HG03442 (cell line): Measurements from ENCODE around the gene AKR1C3.
"Not testable (repeated sequence)": the region's sequence is repeated elsewhere in the genome, so short reads cannot be mapped to it uniquely, and the experiment has no call there.

Experiments used
- ATAC-seq: cut with Tn5 transposase; IDR thresholded peaks from one replicate; pipeline ENCODE4 v1.9.1; 2021; ENCODE audit warnings: mild to moderate bottlenecking, moderate library complexity; ENCODE audit not compliant: unreplicated experiment

Gene AKR1C3

DNA sequence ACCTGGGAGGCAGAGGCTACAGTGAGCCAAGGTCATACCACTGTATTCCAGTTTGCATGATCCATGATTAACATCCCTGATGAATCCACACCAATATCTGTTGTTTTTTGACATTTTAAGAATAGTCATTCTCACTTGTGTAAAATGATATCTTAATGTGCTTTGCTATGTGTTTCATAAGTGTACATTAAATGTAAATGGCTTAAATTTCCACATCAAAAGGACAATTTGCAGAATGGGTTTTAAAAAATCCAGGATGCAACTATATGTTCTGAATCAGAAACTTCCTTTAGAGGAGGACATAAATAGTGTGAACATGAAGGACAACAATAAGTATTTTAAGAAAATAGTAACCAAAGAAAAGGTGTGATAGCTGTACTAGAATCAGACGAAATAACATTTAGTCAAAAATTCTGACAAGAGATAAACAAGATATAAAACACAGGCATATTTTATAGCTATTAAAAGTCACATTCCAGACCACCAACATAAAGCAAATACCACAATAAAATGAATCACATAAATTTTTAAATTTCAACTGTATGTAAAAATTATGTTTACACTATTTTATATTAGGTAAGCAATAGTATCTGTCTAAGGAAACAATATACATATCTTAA lies 42.4 kb downstream of the AKR1C3 start:
- no peak for ATAC-seq

DNA sequence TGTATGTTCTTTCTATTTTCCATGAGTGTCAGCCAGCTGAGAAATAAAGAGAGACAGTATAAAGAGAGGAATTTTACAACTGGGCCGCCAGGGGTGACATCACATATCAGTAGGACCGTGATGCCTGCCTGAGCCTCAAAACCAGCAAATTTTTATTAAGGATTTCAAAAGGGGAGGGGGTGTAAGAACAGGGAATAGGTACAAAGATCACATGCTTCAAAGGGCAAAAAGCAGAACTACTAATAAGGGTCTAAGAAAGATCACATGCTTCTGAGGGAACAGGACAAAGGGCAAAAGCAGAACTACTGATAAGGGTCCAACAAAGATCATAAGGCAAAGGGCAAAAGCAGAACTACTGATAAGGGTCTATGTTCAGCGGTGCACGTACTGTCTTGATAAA lies 43.5 kb downstream of the AKR1C3 start:
- ATAC-seq, result not testable (repeated sequence)

DNA sequence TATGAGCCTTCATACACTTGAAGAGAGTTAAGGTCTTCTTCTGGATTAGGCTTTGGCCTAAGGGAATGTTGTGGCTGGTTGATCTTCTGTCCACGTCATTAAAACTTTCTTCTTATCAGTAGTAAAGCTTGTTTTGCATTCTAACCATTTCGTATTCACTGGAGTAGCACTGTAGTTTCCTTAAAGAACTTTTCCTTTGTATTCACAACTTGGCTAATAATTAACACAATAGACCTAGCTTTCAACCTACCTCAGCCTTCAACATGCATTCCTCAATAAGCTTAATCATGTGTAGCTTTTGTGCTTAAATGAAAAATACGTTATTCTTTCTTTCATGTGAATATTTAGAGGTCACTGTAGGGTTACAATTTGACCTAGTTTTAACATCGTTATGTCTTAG lies 48.0 kb downstream of the AKR1C3 start:
- no peak for ATAC-seq

DNA sequence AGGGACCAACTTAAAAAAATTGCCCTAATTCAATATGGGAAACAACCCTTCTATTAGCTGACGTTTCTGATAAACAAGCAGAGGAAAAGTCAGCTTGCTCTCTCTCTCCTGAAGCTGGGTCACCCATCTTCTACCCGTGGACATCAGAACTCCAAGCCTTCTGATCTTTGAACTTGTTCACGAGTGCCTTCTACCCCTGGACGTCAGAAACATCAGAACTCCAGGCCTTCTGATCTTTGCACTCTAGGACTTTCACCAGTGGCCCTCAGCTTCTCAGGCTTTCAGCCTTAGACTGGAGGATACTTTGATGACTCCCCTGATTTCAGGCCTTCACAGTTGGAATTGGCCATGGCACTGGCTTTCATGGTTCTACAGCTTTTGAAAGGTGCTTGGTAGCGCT lies 48.9 kb downstream of the AKR1C3 start:
- ATAC-seq, result no peak

DNA sequence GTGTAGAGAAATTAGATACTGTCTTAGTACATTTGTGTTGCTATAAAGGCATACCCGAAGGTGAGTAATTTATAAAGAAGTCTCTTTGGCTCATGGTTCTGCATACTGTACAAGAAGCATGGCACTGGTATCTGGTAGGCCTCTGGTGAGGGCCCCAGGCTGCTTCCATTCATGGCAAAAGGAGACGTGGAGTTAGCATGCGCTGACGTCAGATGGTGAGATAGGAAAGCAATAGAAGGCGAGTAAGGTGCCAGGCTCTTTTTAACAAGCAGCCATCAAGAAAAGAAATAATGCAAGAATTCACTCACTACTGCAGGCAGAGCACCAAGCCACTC lies 52.7 kb downstream of the AKR1C3 start:
- no peak for ATAC-seq

DNA sequence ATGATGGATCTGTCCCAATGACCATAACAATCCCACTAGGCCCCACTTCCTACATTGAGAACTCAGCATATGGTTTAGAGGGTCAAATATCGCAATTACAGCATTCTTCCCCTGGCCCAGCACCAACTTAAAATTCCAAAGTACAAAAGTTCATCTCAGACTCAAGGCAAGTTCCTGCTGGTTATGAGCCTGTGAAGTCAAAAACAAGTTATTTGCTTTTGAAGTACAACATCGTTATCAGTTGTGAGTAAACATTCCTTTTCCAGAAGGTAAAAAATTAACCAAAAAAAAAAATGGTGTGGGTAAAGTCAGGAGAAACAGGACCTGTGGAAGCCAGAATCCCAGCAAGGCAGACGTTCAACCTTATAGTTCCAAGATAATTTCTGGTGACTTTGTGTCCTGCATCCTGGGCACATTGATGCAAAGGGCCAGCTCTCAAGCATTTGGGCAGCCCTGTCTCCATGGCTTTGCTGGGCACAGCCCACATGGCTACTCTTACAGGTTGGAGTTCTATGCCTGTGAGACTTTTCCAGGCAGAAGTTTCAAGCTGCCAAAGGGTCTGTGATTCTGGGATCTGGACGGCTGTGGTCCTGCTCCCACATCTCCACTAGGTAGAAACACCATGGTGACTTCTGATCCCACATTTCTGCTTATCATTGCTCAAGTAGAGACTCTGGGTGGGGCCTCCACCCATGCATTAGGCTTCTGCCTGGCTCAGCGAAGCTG lies 53.2 kb downstream of the AKR1C3 start:
- ATAC-seq, result no peak

DNA sequence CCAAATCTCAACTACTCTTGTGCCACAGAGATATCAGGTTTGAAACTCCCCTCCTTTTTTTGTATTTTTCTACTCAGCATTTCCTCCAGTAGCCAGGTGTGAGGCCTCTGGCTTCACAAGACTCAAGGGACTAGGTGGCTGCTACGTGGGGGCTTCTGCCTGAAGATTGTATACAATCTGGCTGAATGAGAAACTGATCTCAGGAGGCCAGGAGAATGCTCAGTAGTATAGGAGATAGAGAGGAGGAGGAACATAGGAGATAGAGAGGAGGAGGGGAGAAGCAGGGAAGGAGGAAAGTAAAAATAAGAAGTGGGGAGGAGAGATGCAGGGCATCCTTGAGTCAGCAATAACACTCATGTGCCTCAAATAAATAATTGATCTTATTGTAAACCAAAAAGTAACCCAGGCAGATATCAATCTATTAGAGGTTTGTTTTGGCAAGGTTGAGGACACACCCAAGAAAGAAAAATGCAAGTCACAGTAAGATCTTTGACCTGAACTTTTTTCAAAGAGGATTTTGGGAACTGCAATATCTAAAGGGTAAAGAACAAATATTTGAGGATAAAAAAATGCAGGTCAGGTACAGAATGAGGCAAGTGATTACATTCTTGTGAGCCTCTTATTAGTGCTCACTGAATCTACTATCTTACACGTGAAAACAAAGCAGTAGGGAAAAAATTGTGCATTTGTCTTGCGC lies 53.9 kb downstream of the AKR1C3 start:
- no peak for ATAC-seq

DNA sequence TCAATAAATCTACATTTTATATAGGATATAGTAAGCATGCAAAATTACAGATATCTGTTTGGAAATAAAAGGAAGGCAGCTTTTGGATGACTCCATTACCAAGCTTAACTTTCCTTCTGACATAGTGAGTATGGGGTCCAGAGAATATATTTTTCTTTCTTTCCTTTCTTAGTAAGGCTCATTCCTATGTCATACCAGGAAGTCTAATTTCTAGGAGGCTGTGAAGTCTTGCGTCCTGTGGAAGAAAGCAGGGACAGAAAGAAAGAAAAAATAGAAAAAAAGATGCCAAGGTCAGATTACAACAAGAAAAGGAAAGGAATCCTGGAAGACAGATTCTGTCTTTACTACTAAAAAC lies 54.4 kb downstream of the AKR1C3 start:
- no peak for ATAC-seq

DNA sequence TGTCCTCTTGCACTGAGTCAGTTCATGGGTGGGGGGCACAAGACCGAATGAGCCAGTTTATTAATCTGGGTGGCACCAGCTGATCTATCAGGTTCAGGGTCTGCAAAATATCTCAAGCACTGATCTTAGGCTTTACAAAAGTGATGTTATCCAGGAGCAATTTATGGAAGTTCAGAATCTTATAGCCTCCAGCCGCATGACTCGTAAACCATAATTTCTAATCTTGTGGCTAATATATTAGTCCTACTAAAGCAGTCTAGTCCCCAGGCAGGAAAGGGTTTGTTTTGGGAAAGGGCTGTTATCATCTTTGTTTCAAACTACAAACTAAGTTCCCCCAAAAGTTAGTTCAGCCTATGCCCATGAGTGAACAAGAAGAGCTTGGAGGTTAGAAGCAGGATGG lies 56.9 kb downstream of the AKR1C3 start:
- ATAC-seq, result no peak

DNA sequence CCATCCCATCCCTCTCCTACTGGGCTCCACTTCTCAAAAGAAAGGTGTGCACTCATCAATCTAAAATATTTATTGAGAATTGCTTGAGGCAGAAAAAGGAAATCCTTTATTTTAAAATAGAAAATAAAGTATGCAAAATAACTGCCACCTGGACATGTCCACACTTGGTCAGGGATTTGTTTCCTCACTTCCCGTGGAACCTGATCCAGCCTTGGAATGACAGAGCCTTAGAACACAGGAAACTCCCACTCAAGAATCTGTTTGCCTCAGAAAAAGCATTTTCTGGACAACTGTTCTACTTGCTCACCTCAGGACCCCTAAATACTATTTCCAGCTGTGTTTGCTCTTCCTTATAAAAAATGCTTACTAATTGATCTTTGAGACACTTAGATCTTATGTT lies 61.7 kb downstream of the AKR1C3 start:
- no peak for ATAC-seq
